ENCODE results near the gene CPS1.

Gene CPS1

DNA sequence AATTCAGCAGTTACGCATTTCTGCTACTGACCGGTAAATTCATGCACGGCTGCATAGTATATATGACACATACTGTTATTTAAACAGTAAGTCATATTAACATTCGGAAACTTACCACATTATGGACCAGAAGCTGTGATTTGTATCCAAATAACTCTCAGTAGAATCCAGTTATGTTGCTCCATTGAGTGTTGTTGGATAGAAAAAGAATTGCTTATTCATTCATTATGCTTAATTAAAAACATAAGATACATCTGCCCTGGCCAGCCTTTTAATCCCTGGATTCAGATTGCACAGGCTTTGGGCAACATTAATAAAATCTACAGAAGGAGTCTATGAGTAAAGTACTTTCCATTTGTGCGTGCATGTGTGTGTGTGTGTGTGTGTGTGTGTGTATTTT is 111.3 kb downstream of the CPS1 start:
- H3K4me3 ChIP-seq (ENCODE audit: low read depth, low read length), result no peak overlapping the region
- DNase-seq (ENCODE audit: low read depth, low spot score), result no peak
- TF ChIP-seq CTCF (IDR thresholded peaks at IDR 0.05; ENCODE audit: low read depth, low read length), result no peak
- in situ Hi-C loops (cut with HindIII; ENCODE audit: low sequenced_read_pairs), result no loop called here

DNA sequence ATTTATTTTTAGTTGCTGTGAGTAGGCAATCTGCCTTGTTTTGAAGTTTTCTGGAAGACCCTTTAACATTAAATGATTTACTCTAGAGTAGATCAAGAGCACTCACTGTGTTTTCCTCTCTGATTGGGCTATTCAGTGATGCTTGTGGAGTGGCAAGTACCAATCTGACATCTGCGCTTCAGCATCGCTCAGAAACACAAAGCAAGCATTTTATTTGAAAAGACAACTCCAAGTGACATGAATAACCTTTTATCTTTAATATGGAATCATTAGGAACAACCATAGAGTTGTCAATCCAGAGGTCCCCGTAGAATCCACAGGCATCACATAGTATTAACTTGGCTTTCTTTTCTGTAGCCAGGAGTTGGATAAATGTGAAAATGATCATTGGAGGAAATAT is 114.7 kb downstream of the CPS1 start:
- in situ Hi-C loops (cut with HindIII; ENCODE audit: low sequenced_read_pairs), result no loop called here
- no peak for DNase-seq (ENCODE audit: low read depth, low spot score)
- no peak for TF ChIP-seq CTCF (IDR thresholded peaks at IDR 0.05; ENCODE audit: low read depth, low read length)
- H3K4me3 ChIP-seq (ENCODE audit: low read depth, low read length), result no peak overlapping the region

- no peak for TF ChIP-seq CTCF (IDR thresholded peaks at IDR 0.05; ENCODE audit: low read depth, low read length)
- in situ Hi-C loops (cut with HindIII; ENCODE audit: low sequenced_read_pairs), result no loop called here
- no peak for DNase-seq (ENCODE audit: low read depth, low spot score)
- no peak overlapping the region for H3K4me3 ChIP-seq (ENCODE audit: low read depth, low read length)
Observed at GRCh38 chr2:210673117-210673516, 116.7 kb downstream of the CPS1 start.

DNA sequence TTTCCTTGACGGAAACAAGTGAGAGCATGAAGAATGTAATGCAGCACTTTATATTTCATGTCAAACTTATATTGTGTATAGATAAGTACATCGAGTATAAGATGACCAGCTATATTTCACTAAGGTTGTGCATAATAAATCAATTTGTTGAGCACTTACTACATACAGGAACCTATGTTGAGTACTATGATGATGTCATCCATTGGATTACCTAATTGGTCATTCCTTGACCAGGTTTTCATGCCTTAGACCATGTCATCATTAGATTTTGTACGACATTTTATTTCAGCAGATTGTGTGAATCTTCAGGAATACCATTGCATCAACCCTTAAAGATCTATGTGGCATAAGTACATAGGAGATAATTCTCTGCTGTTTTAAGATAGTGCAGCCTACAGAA is 119.7 kb downstream of the CPS1 start:
- no peak overlapping the region for H3K4me3 ChIP-seq (ENCODE audit: low read depth, low read length)
- in situ Hi-C loops (cut with HindIII; ENCODE audit: low sequenced_read_pairs), result no loop called here
- DNase-seq (ENCODE audit: low read depth, low spot score), result no peak
- no peak for TF ChIP-seq CTCF (IDR thresholded peaks at IDR 0.05; ENCODE audit: low read depth, low read length)

- no peak for TF ChIP-seq CTCF (IDR thresholded peaks at IDR 0.05; ENCODE audit: low read depth, low read length)
- DNase-seq (ENCODE audit: low read depth, low spot score), result no peak
- in situ Hi-C loops (cut with HindIII; ENCODE audit: low sequenced_read_pairs), result no loop called here
Observed at GRCh38 chr2:210681491-210681890, 125.1 kb downstream of the CPS1 start.

GRCh38 chr2:210686401-210686800 is 130.0 kb downstream of the CPS1 start:
- no peak for TF ChIP-seq CTCF (IDR thresholded peaks at IDR 0.05; ENCODE audit: low read depth, low read length)
- H3K4me3 ChIP-seq (ENCODE audit: low read depth, low read length), result no peak overlapping the region
- in situ Hi-C loops (cut with HindIII; ENCODE audit: low sequenced_read_pairs), result no loop called here
- no peak for DNase-seq (ENCODE audit: low read depth, low spot score)

More at GRCh38 chr2:210681491-210681890, 125.1 kb downstream of the CPS1 start:
- no peak overlapping the region for H3K4me3 ChIP-seq (ENCODE audit: low read depth, low read length)

Measured in astrocyte of the spinal cord (primary cell).